EH (cell line): ENCODE measurements around the gene GAS2L2.

Source experiments
- DNase-seq: peaks from one replicate; pipeline ENCODE4 v3.0.0-alpha.2; 2015; ENCODE audit warnings: low read depth

GAS2L2 gene

GRCh38 chr17:35752945-35753764 is at the start of gene GAS2L2:
TSS of gene GAS2L2 (minus strand) at chr17:35753239. CDS start at chr17:35752850, 389 bp downstream.
- peak; percentile 20 for DNase-seq

GRCh38 chr17:35801583-35802224 is 48.7 kb upstream of the GAS2L2 start:
- peak; percentile 61 for DNase-seq

GRCh38 chr17:35799942-35800341 is 46.9 kb upstream of the GAS2L2 start:
- peak; percentile 85 for DNase-seq

GRCh38 chr17:35797918-35798317 is 44.9 kb upstream of the GAS2L2 start:
- DNase-seq = no peak

GRCh38 chr17:35797370-35797769 is 44.3 kb upstream of the GAS2L2 start:
- no peak for DNase-seq

GRCh38 chr17:35796942-35797341 is 43.9 kb upstream of the GAS2L2 start:
- DNase-seq = no peak

- no peak for DNase-seq
Observed at GRCh38 chr17:35795871-35796265, 42.8 kb upstream of the GAS2L2 start.

GRCh38 chr17:35795007-35795870 is 42.2 kb upstream of the GAS2L2 start, which contains the start of gene MMP28:
TSS of gene MMP28 (minus strand) at chr17:35795641. CDS start at chr17:35795377, 264 bp downstream.
- DNase-seq = peak; percentile 44

GRCh38 chr17:35793257-35793656 is 40.2 kb upstream of the GAS2L2 start:
- no peak for DNase-seq

GRCh38 chr17:35791681-35792350 is 38.8 kb upstream of the GAS2L2 start:
- no peak for DNase-seq

- no peak for DNase-seq
Observed at GRCh38 chr17:35790841-35791240, 37.8 kb upstream of the GAS2L2 start.

GRCh38 chr17:35788477-35789368 is 35.7 kb upstream of the GAS2L2 start:
- DNase-seq = peak; percentile 93

GRCh38 chr17:35786941-35787432 is 33.9 kb upstream of the GAS2L2 start:
- DNase-seq = peak; percentile 71

- no peak for DNase-seq
Observed at GRCh38 chr17:35784895-35785294, 31.9 kb upstream of the GAS2L2 start.

- peak; percentile 41 for DNase-seq
Observed at GRCh38 chr17:35780950-35781349, 27.9 kb upstream of the GAS2L2 start.

GRCh38 chr17:35778641-35779196 is 25.7 kb upstream of the GAS2L2 start:
- no peak for DNase-seq

GRCh38 chr17:35775583-35775982 is 22.5 kb upstream of the GAS2L2 start:
- no peak for DNase-seq

GRCh38 chr17:35775039-35775438 is 22.0 kb upstream of the GAS2L2 start:
- no peak for DNase-seq

GRCh38 chr17:35774499-35774898 is 21.5 kb upstream of the GAS2L2 start:
- peak; percentile 64 for DNase-seq
